Left lung (tissue), 10 donors: ENCODE results near the gene RIPPLY3. TPM values are rescaled to one million over a fixed set of nuclear protein-coding genes. Genes with fewer than 3 reads are reported as not detected.
A peak's percentile ranks its signal among the peaks of the same experiment; 100 is the strongest.

Experiments
- ATAC-seq: fragments of 200-7000 bp; cut with Tn5 transposase; one replicate; pipeline ENCODE4 v1.9.1; 2020; ENCODE audit warnings: moderate library complexity
- DNase-seq, 4 donors: peaks; one replicate each; pipeline ENCODE4 v3.0.0-alpha.2; 2013 to 2020
- H3K27ac ChIP-seq, 2 donors: fragments of 200-600 bp; sonication (generic) in 1 of 2; one replicate each; pipeline versions ENCODE4 v1.5.0 to v1.8.0; 2020 to 2021
- H3K27me3 ChIP-seq, 2 donors: fragments of 200-600 bp; sonication (generic) in 1 of 2; one replicate each; pipeline versions ENCODE4 v1.5.0 to v1.8.0; 2020 to 2021
- H3K36me3 ChIP-seq, 2 donors: fragments of 200-600 bp; sonication (generic) in 1 of 2; one replicate each; pipeline versions ENCODE4 v1.5.0 to v1.8.0; 2020 to 2021
- H3K4me1 ChIP-seq, 2 donors: fragments of 200-600 bp; one replicate each; pipeline ENCODE4 v1.8.0; 2021
- H3K4me3 ChIP-seq, 2 donors: fragments of 200-600 bp; sonication (generic) in 1 of 2; one replicate each; pipeline versions ENCODE4 v1.5.0 to v1.8.0; 2020 to 2021; ENCODE audit warnings: mild to moderate bottlenecking in 1 of 2
- H3K9me3 ChIP-seq, 2 donors: fragments of 200-600 bp; sonication (generic) in 1 of 2; one replicate each; pipeline versions ENCODE4 v1.5.0 to v1.8.0; 2020 to 2021
- intact Hi-C, 2 donors: fragments of 100-400 bp; cut with DNase I; formaldehyde crosslinking; loops; one replicate each; pipeline versions ENCODE4 v1.11.2 to v1.14.2; 2022
- polyA plus RNA-seq, 6 donors: library from polyadenylated mRNA; unstranded; fragments of 120-200 nt; gene quantifications; one replicate each; pipeline ENCODE4 v1.2.1, GENCODE V29; 2013; ENCODE audit not compliant: insufficient read length in 6 of 6
- total RNA-seq, 2 donors: library from RNA; stranded (reverse); fragmentation: NEBNext Ultra II Directional; extraction: Animal tissue kit (Norgen Biotek cat#: 25700); gene quantifications; one replicate each; pipeline ENCODE4 v1.2.1, GENCODE V29; 2021
- TF ChIP-seq, protein P1 (sequence below), 2 donors: fragments of 200-600 bp; sonication (generic) in 1 of 2; IDR thresholded peaks; one replicate each; pipeline versions ENCODE4 v1.5.0 to v1.8.0; 2021; ENCODE audit warnings: antibody characterized with exemption in 2 of 2
- donor health status: DM: no; HTN: yes; CAD: no.
- donor health status: DM: no; HTN: no; CAD: no.

Gene RIPPLY3
- total and polyA plus RNA-seq, 8 donors: 0.13 to 2.3 (median 1.9) TPM

DNA sequence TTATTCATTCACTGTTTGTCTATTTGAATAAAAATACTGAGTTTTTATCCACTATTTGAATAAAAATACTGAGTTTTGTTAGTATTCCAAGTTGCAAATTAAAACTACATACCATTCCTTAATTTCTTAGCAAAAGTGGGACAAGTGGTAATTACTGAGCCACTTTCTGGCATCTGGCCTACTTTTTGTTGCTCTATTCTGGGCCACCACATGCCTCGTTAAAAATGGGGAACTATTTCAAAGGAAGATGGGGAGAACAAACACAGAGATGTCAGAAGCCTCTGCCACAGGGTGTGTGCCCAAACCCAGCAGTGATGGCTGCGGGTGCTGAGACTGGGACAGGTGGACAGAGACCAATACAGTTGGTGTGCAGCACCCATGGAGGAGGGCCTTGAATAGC, 51.8 kb downstream of the RIPPLY3 start:
- H3K27ac ChIP-seq: no peak overlapping the region
- H3K27me3 ChIP-seq: no peaks in the 10 kb centered on the region
- intact Hi-C loops: no loop called here
- no peak overlapping the region for H3K4me3 ChIP-seq
- TF ChIP-seq, protein P1, sequence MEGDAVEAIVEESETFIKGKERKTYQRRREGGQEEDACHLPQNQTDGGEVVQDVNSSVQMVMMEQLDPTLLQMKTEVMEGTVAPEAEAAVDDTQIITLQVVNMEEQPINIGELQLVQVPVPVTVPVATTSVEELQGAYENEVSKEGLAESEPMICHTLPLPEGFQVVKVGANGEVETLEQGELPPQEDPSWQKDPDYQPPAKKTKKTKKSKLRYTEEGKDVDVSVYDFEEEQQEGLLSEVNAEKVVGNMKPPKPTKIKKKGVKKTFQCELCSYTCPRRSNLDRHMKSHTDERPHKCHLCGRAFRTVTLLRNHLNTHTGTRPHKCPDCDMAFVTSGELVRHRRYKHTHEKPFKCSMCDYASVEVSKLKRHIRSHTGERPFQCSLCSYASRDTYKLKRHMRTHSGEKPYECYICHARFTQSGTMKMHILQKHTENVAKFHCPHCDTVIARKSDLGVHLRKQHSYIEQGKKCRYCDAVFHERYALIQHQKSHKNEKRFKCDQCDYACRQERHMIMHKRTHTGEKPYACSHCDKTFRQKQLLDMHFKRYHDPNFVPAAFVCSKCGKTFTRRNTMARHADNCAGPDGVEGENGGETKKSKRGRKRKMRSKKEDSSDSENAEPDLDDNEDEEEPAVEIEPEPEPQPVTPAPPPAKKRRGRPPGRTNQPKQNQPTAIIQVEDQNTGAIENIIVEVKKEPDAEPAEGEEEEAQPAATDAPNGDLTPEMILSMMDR (IDR thresholded peaks at IDR 0.05): no peak
- H3K36me3 ChIP-seq: no peaks in the 10 kb centered on the region
- H3K9me3 ChIP-seq: peaks cover 0 to 3% of the 10 kb centered on the region in 2 donors
- ATAC-seq (no peak), DNase-seq (no peak)
- H3K4me1 ChIP-seq: no peaks in the 10 kb centered on the region

DNA sequence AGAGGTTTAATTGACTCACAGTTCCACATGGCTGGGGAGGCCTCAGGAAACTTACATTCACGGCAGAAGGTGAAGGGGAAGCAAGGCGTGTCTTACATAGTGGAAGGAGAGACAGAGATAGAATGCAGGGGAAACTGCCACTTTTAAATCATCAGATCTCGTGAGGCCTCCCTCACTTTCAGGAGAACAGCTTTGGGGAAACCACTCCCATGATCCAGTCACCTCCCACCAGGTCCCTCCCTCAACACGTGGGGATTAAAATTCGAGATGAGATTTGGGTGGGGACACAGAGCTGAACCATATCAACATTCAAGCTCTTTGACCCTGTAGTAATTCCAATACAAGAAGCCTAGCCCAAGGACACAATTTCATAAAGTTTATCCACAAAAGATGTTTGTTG, 52.7 kb downstream of the RIPPLY3 start:
- TF ChIP-seq, protein P1 (IDR thresholded peaks at IDR 0.05): no peak
- no peaks in the 10 kb centered on the region for H3K4me1 ChIP-seq

DNA sequence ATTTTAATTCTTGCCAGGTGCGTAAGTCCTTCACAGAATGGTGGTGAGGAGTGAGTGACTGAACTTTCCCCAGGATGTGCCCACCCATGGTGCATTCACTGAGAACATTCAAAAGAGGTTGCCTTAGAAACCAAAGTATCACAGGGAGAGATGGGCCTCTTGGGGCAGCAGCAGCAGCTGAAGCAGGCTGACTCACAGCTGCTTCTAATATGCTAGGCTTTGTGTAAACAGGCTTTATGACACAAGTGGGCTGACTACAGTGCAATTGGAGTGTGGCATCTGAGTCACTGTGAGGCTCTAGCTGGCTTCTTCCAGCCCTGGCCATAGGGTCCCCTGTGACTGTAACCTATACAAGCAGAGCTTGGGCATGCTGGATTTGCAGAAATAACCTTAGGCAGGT, 53.8 kb downstream of the RIPPLY3 start:
- H3K27me3 ChIP-seq: no peaks in the 10 kb centered on the region
- no peaks in the 10 kb centered on the region for H3K36me3 ChIP-seq
- peaks cover 0 to 3% of the 10 kb centered on the region in 2 donors for H3K9me3 ChIP-seq
- H3K4me3 ChIP-seq: no peak overlapping the region
- no peak overlapping the region for H3K27ac ChIP-seq
- TF ChIP-seq, protein P1 (IDR thresholded peaks at IDR 0.05): no peak
- intact Hi-C loops: no loop called here
- no peaks in the 10 kb centered on the region for H3K4me1 ChIP-seq
- ATAC-seq (peak; percentile 99), DNase-seq (peak in 3 of 4 donors; percentile 57 to 88 (median 69))

More for the DNA sequence above, 52.7 kb downstream of the RIPPLY3 start:
- H3K27ac ChIP-seq: no peak overlapping the region
- no peak for ATAC-seq
- H3K36me3 ChIP-seq: no peaks in the 10 kb centered on the region
- DNase-seq: no peak
- intact Hi-C loops: no loop called here
- H3K4me3 ChIP-seq: no peak overlapping the region
- no peaks in the 10 kb centered on the region for H3K27me3 ChIP-seq
- H3K9me3 ChIP-seq: peaks cover 0 to 3% of the 10 kb centered on the region in 2 donors

DNA sequence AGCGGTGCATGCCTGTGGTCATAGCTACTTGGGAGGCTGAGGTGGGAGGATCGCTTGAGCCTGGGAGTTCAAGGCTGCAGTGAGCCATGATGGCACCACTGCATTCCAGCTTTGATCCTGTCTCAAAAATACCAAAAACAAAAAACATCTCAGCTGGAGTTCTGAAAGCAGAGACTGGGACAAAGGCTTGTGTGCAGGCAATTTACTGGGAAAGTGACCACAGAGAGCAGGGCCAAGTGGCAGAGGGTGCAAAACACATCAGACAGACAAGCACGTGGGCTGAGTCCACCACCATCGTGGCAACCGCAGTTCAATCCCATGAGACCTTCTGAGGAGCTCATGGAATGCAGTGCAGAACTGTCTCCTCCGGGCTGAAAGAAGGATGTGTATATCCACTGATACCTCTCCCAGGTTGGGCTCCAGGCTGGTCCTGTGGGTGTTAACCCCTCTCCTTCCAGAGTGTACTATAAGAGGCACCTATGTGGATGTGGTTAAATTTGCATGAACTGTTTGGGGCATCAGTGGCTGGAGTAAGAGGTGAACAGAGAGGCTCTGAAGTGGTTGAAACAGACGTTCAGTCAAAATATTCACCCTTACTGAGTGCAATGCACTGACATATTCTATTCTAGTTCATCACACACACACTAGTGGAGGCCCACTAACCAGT, 55.6 kb downstream of the RIPPLY3 start:
- Histone ChIP-seq H3K4me1 (no peaks in the 10 kb centered on the region), H3K9me3 (peaks cover 0 to 3% of the 10 kb centered on the region in 2 donors), H3K27ac (no peak overlapping the region), H3K27me3 (no peaks in the 10 kb centered on the region), H3K4me3 (no peak overlapping the region), H3K36me3 (no peaks in the 10 kb centered on the region)
- DNase-seq: no peak
- no peak for ATAC-seq
- intact Hi-C loops: no loop called here
- TF ChIP-seq, protein P1 (IDR thresholded peaks at IDR 0.05): no peak

DNA sequence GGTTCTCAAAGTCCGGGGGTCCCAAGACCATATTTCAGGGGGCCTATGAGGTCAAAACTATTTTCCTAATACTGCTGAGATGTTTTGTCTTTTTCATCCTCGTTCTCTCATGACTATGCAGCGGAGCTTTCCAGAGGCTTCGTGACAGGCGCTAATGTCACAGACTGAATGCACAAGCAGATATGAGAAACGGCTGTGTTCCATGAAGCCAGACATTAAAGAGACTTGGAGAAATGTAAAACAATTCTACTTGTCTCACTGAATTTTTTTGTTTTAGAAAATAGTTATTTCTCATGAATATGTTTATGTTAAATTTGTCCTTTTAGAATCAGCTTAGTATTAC, 56.1 kb downstream of the RIPPLY3 start:
- DNase-seq (no peak), ATAC-seq (no peak)
- Histone ChIP-seq H3K27ac (no peak overlapping the region), H3K4me3 (no peak overlapping the region), H3K36me3 (no peaks in the 10 kb centered on the region), H3K27me3 (no peaks in the 10 kb centered on the region), H3K4me1 (no peaks in the 10 kb centered on the region), H3K9me3 (no peaks in the 10 kb centered on the region)
- TF ChIP-seq, protein P1 (IDR thresholded peaks at IDR 0.05): no peak
- intact Hi-C loops: no loop called here
